Tibial nerve (tissue), 4 donors: ENCODE data around the gene TACO1. TPM values are rescaled to one million over a fixed set of nuclear protein-coding genes. Genes with fewer than 3 reads are reported as not detected.

Experiments used
- DNase-seq, 2 donors: peaks; one replicate each; pipeline ENCODE4 v3.0.0-alpha.2; 2019; ENCODE audit warnings: low spot score in 2 of 2
- H3K27ac ChIP-seq, 4 donors: fragments of 200-600 bp; sonication (generic) in 3 of 4; one replicate each; pipeline ENCODE4 v1.5.1; 2017 to 2019; ENCODE audit warnings: mild to moderate bottlenecking in 1 of 4
- H3K27me3 ChIP-seq, 2 donors: fragments of 200-600 bp; sonication (generic) in 1 of 2; one replicate each; pipeline versions ENCODE4 v1.5.1 to v1.6.0; 2017 to 2019
- H3K36me3 ChIP-seq, 3 donors: fragments of 200-600 bp; sonication (generic); one replicate each; pipeline ENCODE4 v1.5.1; 2018 to 2019
- H3K4me1 ChIP-seq, 4 donors: fragments of 200-600 bp; sonication (generic) in 3 of 4; one replicate each; pipeline ENCODE4 v1.5.1; 2017 to 2019
- H3K4me3 ChIP-seq, 4 donors: fragments of 200-600 bp; sonication (generic) in 3 of 4; one replicate each; pipeline ENCODE4 v1.5.1; 2017 to 2019; ENCODE audit warnings: mild to moderate bottlenecking in 1 of 4, moderate library complexity in 1 of 4
- H3K9me3 ChIP-seq, 4 donors: fragments of 200-600 bp; sonication (generic) in 3 of 4; one replicate each; pipeline ENCODE4 v1.5.1; 2017 to 2019
- EP300 ChIP-seq, 2 donors: sonication (generic); formaldehyde crosslinking; IDR thresholded peaks; one replicate each; pipeline ENCODE4 v1.6.1; 2017; ENCODE audit warnings: antibody characterized with exemption in 2 of 2, mild to moderate bottlenecking in 1 of 2
- POLR2A ChIP-seq, 2 donors: fragments of 450-650 bp; IDR thresholded peaks; one replicate each; pipeline ENCODE4 v1.6.1; 2017; ENCODE audit warnings: antibody characterized with exemption in 2 of 2, mild to moderate bottlenecking in 2 of 2, moderate library complexity in 2 of 2
- WGBS, 2 donors: methylation state at CpG; one replicate each; pipeline ENCODE4 v1.1.5; 2018; 5-methylcytosine and 5-hydroxymethylcytosine counted together
- total RNA-seq, 4 donors: library from RNA; depleted of rRNA; stranded (reverse); fragments of >200 nt; gene quantifications; one replicate each; pipeline ENCODE4 v1.1.0, GENCODE V29; 2016
- TF ChIP-seq, protein P1 (sequence below), 5 experiments: fragments of 200-600 bp in 3 of 5; fragments of 450-650 bp in 2 of 5; sonication (generic) in 3 of 5; IDR thresholded peaks; one replicate each; pipeline ENCODE4 v1.5.1; 2016 to 2019; ENCODE audit warnings: antibody characterized with exemption in 5 of 5, mild to moderate bottlenecking in 3 of 5, moderate library complexity in 2 of 5

The TACO1 gene
- total RNA-seq, result 10 to 100 TPM in 3 of 4 donors, 1 to 10 TPM in 1; 9.8 to 18.0 (median 13.3) TPM

DNA sequence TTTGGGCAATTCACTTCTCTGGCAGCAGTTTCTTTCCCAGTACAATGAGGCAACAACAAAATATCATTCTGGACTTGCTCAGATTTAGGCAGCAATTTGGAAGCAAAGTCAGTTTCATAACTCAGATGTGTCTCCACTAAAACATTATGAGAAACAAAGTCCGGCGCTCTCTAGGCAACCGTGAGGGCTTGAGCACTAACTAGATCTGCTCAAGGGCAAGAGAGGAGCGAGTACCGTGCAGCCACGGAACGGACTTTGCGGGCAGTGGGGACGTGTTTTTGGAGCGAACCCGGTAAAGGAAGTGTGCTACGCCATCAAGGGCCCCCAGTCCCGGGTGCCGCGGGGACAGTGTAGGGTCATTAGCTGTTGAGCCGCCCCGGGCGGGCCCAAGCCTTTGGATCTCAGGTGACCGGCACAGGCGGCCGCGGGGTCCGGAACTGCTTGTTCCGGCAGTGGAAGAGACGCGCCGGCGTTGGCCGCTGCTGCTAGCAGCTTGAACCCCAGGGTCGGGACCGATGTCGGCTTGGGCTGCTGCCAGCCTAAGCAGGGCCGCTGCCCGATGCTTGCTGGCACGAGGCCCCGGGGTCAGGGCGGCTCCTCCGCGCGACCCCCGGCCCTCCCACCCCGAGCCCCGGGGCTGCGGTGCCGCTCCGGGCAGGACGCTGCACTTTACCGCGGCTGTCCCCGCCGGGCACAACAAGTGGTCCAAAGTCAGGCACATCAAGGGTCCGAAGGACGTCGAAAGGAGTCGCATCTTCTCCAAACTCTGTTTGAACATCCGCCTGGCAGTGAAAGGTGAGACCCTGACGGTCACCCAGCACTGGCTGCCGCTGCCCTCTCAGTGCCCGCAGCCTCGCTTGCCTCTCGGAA, at the start of gene TACO1:
Gene TACO1 (plus strand): TSS at position 327 of the 870 bp plus-strand sequence. CDS start 189 bp downstream, at position 516.
- Histone ChIP-seq H3K4me1 (peaks cover 0 to 22% (median 14%) of the 10 kb centered on the region in 4 donors), H3K4me3 (peak within 1 kb of the TSS; percentile 74 to 100 (median 91)), H3K9me3 (no peaks in the 10 kb centered on the region), H3K27ac (peak within 1 kb of the TSS; percentile 68 to 95 (median 90)), H3K27me3 (no peaks in the 10 kb centered on the region), H3K36me3 (peaks cover 0 to 30% (median 8%) of the 10 kb centered on the region in 3 donors)
- TF ChIP-seq POLR2A (IDR thresholded peaks at IDR 0.05) (peak in 1 of 2 donors; percentile 43), EP300 (IDR thresholded peaks at IDR 0.05) (peak in 1 of 2 donors; percentile 86)
- TF ChIP-seq, protein P1, sequence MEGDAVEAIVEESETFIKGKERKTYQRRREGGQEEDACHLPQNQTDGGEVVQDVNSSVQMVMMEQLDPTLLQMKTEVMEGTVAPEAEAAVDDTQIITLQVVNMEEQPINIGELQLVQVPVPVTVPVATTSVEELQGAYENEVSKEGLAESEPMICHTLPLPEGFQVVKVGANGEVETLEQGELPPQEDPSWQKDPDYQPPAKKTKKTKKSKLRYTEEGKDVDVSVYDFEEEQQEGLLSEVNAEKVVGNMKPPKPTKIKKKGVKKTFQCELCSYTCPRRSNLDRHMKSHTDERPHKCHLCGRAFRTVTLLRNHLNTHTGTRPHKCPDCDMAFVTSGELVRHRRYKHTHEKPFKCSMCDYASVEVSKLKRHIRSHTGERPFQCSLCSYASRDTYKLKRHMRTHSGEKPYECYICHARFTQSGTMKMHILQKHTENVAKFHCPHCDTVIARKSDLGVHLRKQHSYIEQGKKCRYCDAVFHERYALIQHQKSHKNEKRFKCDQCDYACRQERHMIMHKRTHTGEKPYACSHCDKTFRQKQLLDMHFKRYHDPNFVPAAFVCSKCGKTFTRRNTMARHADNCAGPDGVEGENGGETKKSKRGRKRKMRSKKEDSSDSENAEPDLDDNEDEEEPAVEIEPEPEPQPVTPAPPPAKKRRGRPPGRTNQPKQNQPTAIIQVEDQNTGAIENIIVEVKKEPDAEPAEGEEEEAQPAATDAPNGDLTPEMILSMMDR (IDR thresholded peaks at IDR 0.05), result no peak
- WGBS, 2 donors, result 1 to 3% methylated on average over 30 to 40 of the region's 61 CpGs
- peak; percentile 48 to 64 for DNase-seq

- peak overlapping the region in 3 of 4 donors; percentile 12 to 98 (median 93) for H3K4me3 ChIP-seq
- H3K4me1 ChIP-seq, result peaks cover 0 to 59% (median 22%) of the 10 kb centered on the region in 4 donors
- no peaks in the 10 kb centered on the region for H3K36me3 ChIP-seq
- H3K9me3 ChIP-seq, result no peaks in the 10 kb centered on the region
- TF ChIP-seq POLR2A (IDR thresholded peaks at IDR 0.05), result no peak
- TF ChIP-seq, protein P1 (IDR thresholded peaks at IDR 0.05), result no peak
- TF ChIP-seq EP300 (IDR thresholded peaks at IDR 0.05), result no peak
- H3K27ac ChIP-seq, result no peak overlapping the region
- H3K27me3 ChIP-seq, result no peaks in the 10 kb centered on the region
- 46 to 52% methylated on average over 6 of the region's 6 CpGs for WGBS, 2 donors
- no peak for DNase-seq
These were observed 48.5 kb upstream of the TACO1 start for GRCh38 chr17:63552211-63552610.

- no peak overlapping the region for H3K27ac ChIP-seq
- H3K4me3 ChIP-seq, result no peak overlapping the region
- H3K36me3 ChIP-seq, result no peaks in the 10 kb centered on the region
- 74 to 81% methylated on average over 7 of the region's 7 CpGs for WGBS, 2 donors
- H3K27me3 ChIP-seq, result no peaks in the 10 kb centered on the region
- TF ChIP-seq, protein P1 (IDR thresholded peaks at IDR 0.05), result no peak
- no peak for TF ChIP-seq POLR2A (IDR thresholded peaks at IDR 0.05)
- TF ChIP-seq EP300 (IDR thresholded peaks at IDR 0.05), result no peak
- no peak for DNase-seq
- H3K9me3 ChIP-seq, result no peaks in the 10 kb centered on the region
- peaks cover 0 to 58% (median 19%) of the 10 kb centered on the region in 4 donors for H3K4me1 ChIP-seq
These were observed 45.1 kb upstream of the TACO1 start for GRCh38 chr17:63555500-63556156.

DNA sequence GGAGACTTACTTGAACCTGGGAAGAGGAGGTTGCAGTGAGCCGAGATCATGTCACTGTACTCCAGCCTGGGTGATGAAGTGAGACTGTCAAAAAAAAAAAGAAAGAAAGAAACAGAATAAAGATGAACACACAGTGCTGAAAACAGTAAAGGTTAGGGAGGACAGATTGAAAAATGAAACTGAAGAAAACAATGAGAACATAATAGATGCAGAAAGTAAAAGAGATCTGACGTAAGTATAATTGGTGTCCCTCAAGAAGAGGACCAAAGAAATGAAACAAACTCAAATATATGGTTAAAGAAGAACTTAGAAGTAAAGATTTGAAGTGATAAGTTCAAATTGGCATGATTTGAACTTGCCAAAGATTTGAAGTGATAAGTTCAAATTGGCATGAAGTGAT, 43.3 kb upstream of the TACO1 start:
- Histone ChIP-seq H3K4me3 (no peak overlapping the region), H3K9me3 (no peaks in the 10 kb centered on the region), H3K27me3 (no peaks in the 10 kb centered on the region), H3K4me1 (peaks cover 0 to 43% (median 10%) of the 10 kb centered on the region in 4 donors), H3K36me3 (no peaks in the 10 kb centered on the region), H3K27ac (no peak overlapping the region)
- DNase-seq, result no peak
- TF ChIP-seq POLR2A (IDR thresholded peaks at IDR 0.05) (no peak), EP300 (IDR thresholded peaks at IDR 0.05) (no peak)
- TF ChIP-seq, protein P1 (IDR thresholded peaks at IDR 0.05), result no peak
- WGBS, 2 donors, result 89 to 97% methylated on average over 2 of the region's 2 CpGs
